ENCODE measurements around the gene VSTM5.
A peak's percentile ranks its signal among the peaks of the same experiment; 100 is the strongest.

- TF ChIP-seq CTCF (IDR thresholded peaks at IDR 0.05 in 2 of 3, conservative IDR thresholded peaks at IDR 0.05 in 1 of 3; ENCODE audit: borderline replicate concordance in 1 of 3, insufficient read depth in 1 of 3, low read depth in 2 of 3, low read length in 2 of 3) (peak; percentile 59 to 79 (median 65); a peak in 5 of 6 replicates), REST (IDR thresholded peaks at IDR 0.05; ENCODE audit: low read depth) (no peak), EZH2phosphoT487 (IDR thresholded peaks at IDR 0.05; ENCODE audit: borderline replicate concordance) (no peak), POLR2A (IDR thresholded peaks at IDR 0.05; ENCODE audit: borderline replicate concordance, extremely low read depth, insufficient read depth, insufficient read length) (no peak), TCF7L2 (IDR thresholded peaks at IDR 0.05; ENCODE audit: borderline replicate concordance, extremely low read depth, insufficient read depth, insufficient read length) (no peak), SP1 (IDR thresholded peaks at IDR 0.05; ENCODE audit: low read depth) (no peak), ZNF274 (IDR thresholded peaks at IDR 0.05; ENCODE audit: low read depth, low read length) (no peak), SIN3A (IDR thresholded peaks at IDR 0.05; ENCODE audit: low read depth) (no peak)
Observed at GRCh38 chr11:93895106-93895862, 44.9 kb upstream of the VSTM5 start.

All from HCT116 (cell line).